GM23248 (cell line): ENCODE results near the gene ZNF816.

Experiments
- EZH2 ChIP-seq: fragments of 200-600 bp; sonication (generic); IDR thresholded peaks from 2 replicates; pipeline ENCODE4 v1.6.1; 2018; ENCODE audit warnings: antibody characterized with exemption, mild to moderate bottlenecking; ENCODE audit not compliant: insufficient read depth, poor library complexity, severe bottlenecking
- EZH2phosphoT487 ChIP-seq: fragments of 200-600 bp; sonication (generic); IDR thresholded peaks from 2 replicates; pipeline ENCODE4 v1.6.1; 2018; ENCODE audit warnings: antibody characterized with exemption, moderate library complexity, mild to moderate bottlenecking, low read depth; ENCODE audit not compliant: insufficient read depth

- TF ChIP-seq EZH2 = no peak
- TF ChIP-seq EZH2phosphoT487 = no peak
Measured at GRCh38 chr19:53012006-53012405, 49.3 kb upstream of the ZNF816 start.
